ENCODE measurements around the gene SQSTM1.

SQSTM1 gene

GRCh38 chr5:179795049-179795862 lies 25.4 kb upstream of the SQSTM1 start:
- DNase-seq = no peak

- DNase-seq = peak; percentile 58
Measured at GRCh38 chr5:179795863-179796833, 24.6 kb upstream of the SQSTM1 start.

- DNase-seq = no peak
Measured at GRCh38 chr5:179796877-179797608, 23.7 kb upstream of the SQSTM1 start.

- DNase-seq = no peak
Measured at GRCh38 chr5:179797741-179798140, 23.0 kb upstream of the SQSTM1 start.

- DNase-seq = no peak
Measured at GRCh38 chr5:179798144-179798770, 22.4 kb upstream of the SQSTM1 start.

- no peak for DNase-seq
Measured at GRCh38 chr5:179798771-179799643, 21.7 kb upstream of the SQSTM1 start.

- DNase-seq = no peak
Measured at GRCh38 chr5:179799644-179799973, 21.1 kb upstream of the SQSTM1 start.

- DNase-seq = no peak
Measured at GRCh38 chr5:179800071-179800695, 20.5 kb upstream of the SQSTM1 start.

- DNase-seq = no peak
Measured at GRCh38 chr5:179800696-179801201, 20.0 kb upstream of the SQSTM1 start.

- DNase-seq = peak; percentile 79
Measured at GRCh38 chr5:179801304-179802206, 19.1 kb upstream of the SQSTM1 start.

GRCh38 chr5:179802207-179802883 lies 18.4 kb upstream of the SQSTM1 start:
- DNase-seq = no peak

- no peak for DNase-seq
Measured at GRCh38 chr5:179802950-179803562, 17.6 kb upstream of the SQSTM1 start.

GRCh38 chr5:179803651-179804554 lies 16.8 kb upstream of the SQSTM1 start:
- no peak for DNase-seq

- DNase-seq = no peak
Measured at GRCh38 chr5:179804555-179804947, 16.2 kb upstream of the SQSTM1 start.

- no peak for DNase-seq
Measured at GRCh38 chr5:179805070-179805528, 15.6 kb upstream of the SQSTM1 start.

- no peak for DNase-seq
Measured at GRCh38 chr5:179805529-179806249, 15.0 kb upstream of the SQSTM1 start.
